Activated CD4-positive, alpha-beta T cell treated with anti-CD3 and anti-CD28 coated beads, Interleukin-2, amount 10 ng/mL, durations not matched to agents 7 days and 5 days (primary cell): ENCODE data around the gene POU2F1. TPM values are rescaled to one million over a fixed set of nuclear protein-coding genes. Genes with fewer than 3 reads are reported as not detected.

ENCODE experiments used
- CTCF ChIA-PET: fragments of 350-600 bp; sonication (Branson Sonifier 250); formaldehyde crosslinking; loops from one replicate; lab custom pipeline; 2021; ENCODE audit warnings: antibody characterized with exemption; lab: Charles Lee
- POLR2A ChIA-PET: fragments of 350-600 bp; sonication (Branson Sonifier 250); formaldehyde crosslinking; loops from one replicate; lab custom pipeline; 2021; ENCODE audit warnings: antibody characterized with exemption; lab: Charles Lee
- DNase-seq: peaks from one replicate; pipeline ENCODE4 v3.0.0-alpha.2; 2020
- H3K27ac Mint-ChIP-seq: one replicate; pipeline ENCODE4 v1.8.0; 2021; ENCODE audit warnings: mild to moderate bottlenecking, moderate library complexity, mixed read lengths
- H3K27me3 Mint-ChIP-seq: one replicate; pipeline ENCODE4 v1.8.0; 2021; ENCODE audit warnings: mixed read lengths
- H3K36me3 Mint-ChIP-seq: one replicate; pipeline ENCODE4 v1.8.0; 2021; ENCODE audit warnings: low read depth, mixed read lengths
- H3K4me1 Mint-ChIP-seq: one replicate; pipeline ENCODE4 v1.8.0; 2021; ENCODE audit warnings: mixed read lengths
- H3K4me3 Mint-ChIP-seq: one replicate; pipeline ENCODE4 v1.8.0; 2021; ENCODE audit warnings: mild to moderate bottlenecking, moderate library complexity, mixed read lengths
- H3K9me3 Mint-ChIP-seq: one replicate; pipeline ENCODE4 v1.8.0; 2021; ENCODE audit warnings: mixed read lengths
- total RNA-seq, 2 experiments: library from RNA; stranded (reverse); gene quantifications; one replicate each; pipeline ENCODE4 v1.2.3, GENCODE V29; 2021

Gene POU2F1
- total RNA-seq, 2 experiments from 2014 or later = 22.0 to 22.3 TPM

DNA sequence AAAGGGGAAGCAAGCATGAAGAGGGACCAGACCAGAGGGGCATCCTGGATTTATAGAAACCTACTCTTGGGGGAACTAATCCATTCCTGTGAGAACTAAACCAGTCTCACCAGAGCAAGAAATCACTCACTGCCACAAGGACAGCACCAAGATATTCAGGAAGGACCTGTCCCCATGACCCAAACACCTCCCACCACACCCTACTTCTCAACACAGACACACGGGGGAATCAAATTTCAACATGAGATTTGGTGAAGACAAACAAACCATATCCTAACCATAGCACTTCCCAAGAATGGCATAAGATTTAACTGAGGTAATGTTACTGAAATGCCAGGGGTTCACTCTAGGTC is 12.1 kb upstream of the POU2F1 start:
- Mint-ChIP-seq H3K27ac (no peak overlapping the region), H3K36me3 (peaks cover 9% of the 10 kb centered on the region), H3K4me3 (no peak overlapping the region), H3K4me1 (peaks cover 8% of the 10 kb centered on the region), H3K27me3 (peaks cover 2% of the 10 kb centered on the region), H3K9me3 (peaks cover 27% of the 10 kb centered on the region)
- no peak for DNase-seq
- CTCF ChIA-PET = interaction anchor here (0.7 to 1.0 kb wide), 3 partner anchors 59 to 257 kb away, joined by 3 to 5 read pairs (median 3); no protein-coding TSS in a partner anchor
- POLR2A ChIA-PET = interaction anchor here (0.6 kb wide), 1 partner anchor 18 kb away, joined by 3 read pairs; no protein-coding TSS in a partner anchor

DNA sequence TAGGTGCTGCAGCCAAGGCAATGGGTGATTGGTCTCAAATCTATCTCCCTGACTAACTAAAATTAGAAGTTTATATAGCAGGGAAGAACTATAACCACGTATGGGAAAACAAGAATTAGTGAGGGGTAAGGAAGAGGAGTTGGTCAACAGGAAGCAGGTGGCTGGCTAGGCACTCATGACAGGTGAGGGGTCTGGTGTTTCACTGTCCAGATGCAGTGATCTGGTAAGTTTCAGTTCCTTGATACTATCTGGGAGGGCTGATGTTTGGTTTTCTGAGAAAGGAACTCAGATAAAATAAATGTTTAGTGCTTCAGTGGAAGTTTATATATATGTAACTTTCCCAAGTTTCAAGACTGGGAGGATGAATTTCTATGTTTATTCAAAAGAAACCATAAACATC is 11.6 kb upstream of the POU2F1 start:
- peaks cover 2% of the 10 kb centered on the region for H3K27me3 Mint-ChIP-seq
- H3K36me3 Mint-ChIP-seq = peaks cover 9% of the 10 kb centered on the region
- H3K4me3 Mint-ChIP-seq = no peak overlapping the region
- no peak overlapping the region for H3K27ac Mint-ChIP-seq
- ChIA-PET CTCF (interaction anchor here (1.5 kb wide), 1 partner anchor 79 kb away, joined by 3 read pairs; no protein-coding TSS in a partner anchor), POLR2A (no interaction called here)
- DNase-seq = no peak
- H3K4me1 Mint-ChIP-seq = peaks cover 8% of the 10 kb centered on the region
- H3K9me3 Mint-ChIP-seq = peaks cover 27% of the 10 kb centered on the region

DNA sequence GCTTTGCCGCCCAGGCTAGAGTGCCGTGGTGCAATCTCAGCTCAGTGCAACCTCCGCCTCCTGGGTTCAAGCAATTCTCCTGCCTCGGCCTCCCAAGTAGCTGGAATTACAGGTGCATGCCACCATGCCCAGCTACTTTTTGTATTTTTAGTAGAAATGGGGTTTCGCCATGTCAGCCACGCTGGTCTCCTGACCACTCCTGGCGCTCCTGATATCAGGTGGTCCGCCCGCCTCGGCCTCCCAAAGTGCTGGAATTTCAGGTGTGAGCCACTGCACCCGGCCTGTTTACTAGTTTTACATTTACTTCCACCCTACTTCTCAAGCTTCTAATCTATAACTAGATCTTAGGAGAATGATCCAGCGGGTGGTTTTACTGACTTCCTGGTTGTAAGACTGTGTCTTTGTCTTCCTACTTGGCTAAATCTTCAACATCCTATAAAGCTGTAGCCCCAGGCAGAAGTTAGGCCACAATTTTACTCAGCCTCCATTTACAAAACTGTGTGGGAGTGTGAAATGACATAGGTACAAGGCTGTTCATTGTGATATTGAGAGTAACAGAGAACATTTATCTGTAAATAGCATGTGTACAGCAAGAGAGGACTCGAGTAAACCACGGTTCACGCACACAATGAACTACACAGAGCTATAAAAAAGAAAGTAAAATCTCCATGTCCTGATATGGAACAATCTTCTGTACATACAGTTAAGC is 9.6 kb upstream of the POU2F1 start:
- Mint-ChIP-seq H3K27me3 (peaks cover 6% of the 10 kb centered on the region), H3K36me3 (peaks cover 9% of the 10 kb centered on the region), H3K9me3 (peaks cover 22% of the 10 kb centered on the region), H3K4me1 (peaks cover 8% of the 10 kb centered on the region), H3K27ac (no peak overlapping the region), H3K4me3 (no peak overlapping the region)
- DNase-seq = no peak
- CTCF ChIA-PET = interaction anchor here (0.7 to 2.4 kb wide), 3 partner anchors 9 to 148 kb away, joined by 3 to 23 read pairs (median 3); partner anchors contain the start of gene POU2F1
- POLR2A ChIA-PET = interaction anchor here (1.8 kb wide), 1 partner anchor 9 kb away, joined by 6 read pairs; the partner anchor contains the start of gene POU2F1

GRCh38 chr1:167212025-167212424 is 8.7 kb upstream of the POU2F1 start:
- DNase-seq = no peak
- H3K4me3 Mint-ChIP-seq = no peak overlapping the region
- H3K4me1 Mint-ChIP-seq = peaks cover 8% of the 10 kb centered on the region
- H3K36me3 Mint-ChIP-seq = peaks cover 9% of the 10 kb centered on the region
- H3K27ac Mint-ChIP-seq = no peak overlapping the region
- ChIA-PET CTCF (interaction anchor here (2.4 kb wide), 1 partner anchor 9 kb away, joined by 23 read pairs; the partner anchor contains the start of gene POU2F1), POLR2A (interaction anchor here (1.8 kb wide), 1 partner anchor 8 kb away, joined by 6 read pairs; the partner anchor contains the start of gene POU2F1)
- H3K9me3 Mint-ChIP-seq = peaks cover 24% of the 10 kb centered on the region
- H3K27me3 Mint-ChIP-seq = peaks cover 4% of the 10 kb centered on the region

GRCh38 chr1:167216809-167217208 is 3.9 kb upstream of the POU2F1 start:
- Mint-ChIP-seq H3K9me3 (peaks cover 3% of the 10 kb centered on the region), H3K4me3 (no peak overlapping the region), H3K36me3 (no peaks in the 10 kb centered on the region), H3K4me1 (peaks cover 12% of the 10 kb centered on the region), H3K27ac (no peak overlapping the region), H3K27me3 (peaks cover 4% of the 10 kb centered on the region)
- CTCF ChIA-PET = no interaction called here
- no peak for DNase-seq
- POLR2A ChIA-PET = no interaction called here

DNA sequence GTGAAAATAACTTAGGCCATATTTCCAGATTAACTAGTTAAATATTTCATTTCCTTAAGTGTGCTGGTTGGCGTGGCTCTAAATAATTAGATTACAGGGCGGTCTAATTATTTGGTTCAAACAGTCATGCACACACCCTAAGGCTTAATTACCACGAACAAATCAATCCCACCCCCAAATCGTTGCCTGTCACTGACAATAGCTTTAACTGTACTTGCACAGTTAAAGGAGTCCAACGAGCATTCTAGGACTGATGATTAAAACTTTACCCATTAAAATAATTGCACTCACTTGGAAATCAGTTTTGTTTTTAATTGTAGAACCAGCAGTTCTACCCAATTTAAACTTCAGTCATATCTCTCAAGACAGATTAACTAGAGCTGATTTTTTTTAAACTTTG is 1.5 kb upstream of the POU2F1 start:
- Mint-ChIP-seq H3K36me3 (peaks cover 2% of the 10 kb centered on the region), H3K4me3 (peak overlapping the region; percentile 94), H3K27me3 (peaks cover 4% of the 10 kb centered on the region), H3K4me1 (peaks cover 31% of the 10 kb centered on the region), H3K27ac (peak overlapping the region; percentile 99), H3K9me3 (peaks cover 3% of the 10 kb centered on the region)
- DNase-seq = no peak
- ChIA-PET POLR2A (interaction anchor here (0.6 to 1.3 kb wide), 5 partner anchors 10 to 296 kb away, joined by 3 read pairs; no protein-coding TSS in a partner anchor), CTCF (interaction anchor here (1.2 to 5.9 kb wide), 10 partner anchors 9 to 348 kb away, joined by 3 to 46 read pairs (median 7); no protein-coding TSS in a partner anchor)

DNA sequence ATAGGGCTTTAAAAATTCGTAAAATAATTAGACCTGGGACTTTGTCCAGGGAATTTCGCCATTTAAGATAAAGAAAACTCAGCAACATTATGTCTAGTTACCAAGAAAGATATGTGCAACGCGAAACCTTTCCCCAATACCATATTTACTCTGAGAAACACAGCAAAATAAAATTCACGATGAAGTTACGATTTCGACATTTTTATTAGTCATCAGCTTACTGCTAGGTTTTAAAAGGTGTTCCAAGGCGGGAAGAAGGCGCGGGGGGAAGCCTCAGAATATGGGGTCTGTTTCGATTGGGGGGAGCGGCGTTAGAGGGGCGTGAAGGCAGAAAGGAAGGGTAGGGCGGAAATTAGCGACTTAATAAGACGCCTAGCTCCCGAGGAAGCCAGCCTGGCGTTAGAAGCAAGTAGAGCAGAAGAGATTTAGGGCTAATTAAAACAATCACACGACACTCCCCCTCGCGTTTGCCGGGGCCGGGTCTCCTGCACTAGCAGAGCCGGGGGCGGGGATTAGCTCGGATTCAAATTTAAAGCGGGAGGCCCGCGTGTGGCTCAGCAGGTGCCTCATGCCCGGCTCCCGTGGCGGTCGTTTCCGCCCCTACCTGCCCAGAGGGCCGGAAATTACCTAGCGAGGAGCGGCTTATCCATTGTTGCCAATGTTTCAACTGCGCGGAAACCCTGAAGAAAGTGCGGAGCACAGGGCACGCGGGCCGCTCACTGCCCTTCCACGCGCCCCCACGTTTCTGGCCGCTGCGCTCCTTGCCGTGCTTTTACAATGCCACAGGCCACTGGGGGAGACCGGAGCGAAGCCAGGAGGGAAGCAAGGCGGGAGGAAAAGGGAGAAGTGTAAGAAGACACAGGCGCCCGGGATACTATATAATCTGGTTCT is 795 bp upstream of the POU2F1 start:
- Mint-ChIP-seq H3K4me3 (peak overlapping the region; percentile 94), H3K27me3 (peaks cover under 1% of the 10 kb centered on the region), H3K4me1 (peaks cover 32% of the 10 kb centered on the region), H3K36me3 (peaks cover 2% of the 10 kb centered on the region), H3K27ac (peak overlapping the region; percentile 99), H3K9me3 (peaks cover 3% of the 10 kb centered on the region)
- POLR2A ChIA-PET = interaction anchor here (0.6 to 1.4 kb wide), 8 partner anchors 9 to 381 kb away, joined by 3 to 6 read pairs (median 3); partner anchors contain the start of gene POGK
- CTCF ChIA-PET = interaction anchor here (0.6 to 5.9 kb wide), 46 partner anchors 9 to 496 kb away, joined by 3 to 46 read pairs (median 4); partner anchors contain the start of genes CD247, STYXL2 and TADA1
- DNase-seq = peak; percentile 94

DNA sequence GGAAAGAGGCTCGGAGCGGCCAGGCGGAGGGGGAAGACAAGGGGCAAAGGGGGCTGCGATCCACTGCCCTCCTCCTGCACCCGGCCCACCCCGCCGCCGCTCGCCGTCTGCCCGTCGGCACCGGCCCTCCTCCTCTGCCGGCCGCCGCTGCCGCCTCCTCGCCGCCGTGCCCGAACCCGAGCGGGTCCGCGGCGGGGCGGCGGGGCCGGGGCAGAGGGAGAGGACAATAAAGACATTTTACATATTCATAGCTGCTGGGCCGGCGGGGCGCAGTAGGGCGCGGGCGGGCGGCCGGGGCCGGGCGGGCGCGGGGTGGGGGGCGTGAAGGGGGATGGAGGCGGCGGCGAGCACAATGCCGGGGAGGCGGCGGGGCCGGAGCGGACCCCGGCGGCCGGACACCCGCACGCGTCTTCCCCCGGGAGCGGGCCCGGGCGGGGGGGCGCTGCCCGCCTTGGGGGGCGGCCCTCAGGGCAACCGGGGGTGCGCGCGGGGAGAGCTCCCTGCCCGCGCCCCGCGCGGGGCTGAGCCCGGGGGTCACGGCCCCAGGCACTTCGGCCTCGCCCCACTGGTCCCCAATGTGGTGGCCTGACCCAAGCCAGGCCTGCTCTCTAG is 546 bp downstream of the POU2F1 start:
- peak; percentile 11 for DNase-seq

DNA sequence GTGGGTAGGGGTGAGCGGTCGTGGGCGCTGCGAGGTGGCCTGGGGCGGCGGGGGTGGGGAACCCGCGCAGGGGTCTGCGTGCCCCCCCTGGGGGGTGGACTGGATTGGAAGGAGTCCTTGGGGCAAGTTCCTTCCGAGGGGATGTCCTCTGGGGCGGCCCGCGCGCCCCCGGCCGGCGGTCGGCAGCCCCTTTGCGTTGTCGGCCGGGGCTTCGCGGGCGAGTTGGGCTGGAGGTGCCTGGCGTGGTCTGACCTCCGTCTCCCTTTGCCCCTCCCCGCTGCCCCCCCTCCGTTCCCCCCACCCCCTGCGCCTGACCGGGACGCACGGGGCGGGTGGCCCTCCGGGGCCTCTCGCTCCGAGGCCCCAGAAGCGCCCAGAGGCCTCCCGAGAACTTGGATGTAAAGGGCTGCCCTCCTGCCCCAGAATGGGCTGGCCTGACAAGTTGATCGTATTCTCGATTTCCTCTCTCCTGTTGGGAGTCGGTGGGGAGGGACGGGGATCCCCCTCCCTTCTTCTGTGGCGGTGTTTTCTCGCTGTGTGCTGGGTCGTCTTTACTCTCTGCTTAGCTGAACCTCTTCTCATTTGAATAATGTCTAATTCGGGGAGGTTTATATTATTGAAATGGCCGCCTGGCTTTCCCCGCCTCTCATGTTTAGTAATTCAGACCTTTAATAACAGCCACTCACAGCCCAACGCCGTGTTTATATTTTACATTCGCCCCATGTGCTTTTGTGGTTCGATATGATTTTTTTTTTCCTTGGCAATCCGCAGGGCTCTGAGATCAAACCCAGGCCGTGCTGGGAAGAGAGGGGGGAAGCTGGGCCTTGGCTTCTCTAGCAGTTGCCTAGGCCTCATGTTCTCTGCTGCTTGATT is 1.3 kb downstream of the POU2F1 start:
- CTCF ChIA-PET = interaction anchor here (0.8 to 5.9 kb wide), 6 partner anchors 10 to 308 kb away, joined by 3 to 46 read pairs (median 10); no protein-coding TSS in a partner anchor
- Mint-ChIP-seq H3K27ac (peak overlapping the region; percentile 94), H3K9me3 (peaks cover under 1% of the 10 kb centered on the region), H3K4me3 (peak overlapping the region; percentile 88), H3K4me1 (peaks cover 39% of the 10 kb centered on the region), H3K27me3 (no peaks in the 10 kb centered on the region), H3K36me3 (peaks cover 4% of the 10 kb centered on the region)
- peak; percentile 62 for DNase-seq
- POLR2A ChIA-PET = no interaction called here

More for the DNA sequence above, 546 bp downstream of the POU2F1 start:
- Mint-ChIP-seq H3K4me1 (peaks cover 37% of the 10 kb centered on the region), H3K27ac (peak overlapping the region; percentile 99), H3K9me3 (peaks cover 3% of the 10 kb centered on the region), H3K4me3 (peak overlapping the region; percentile 94), H3K27me3 (no peaks in the 10 kb centered on the region), H3K36me3 (peaks cover 4% of the 10 kb centered on the region)
- CTCF ChIA-PET = interaction anchor here (0.9 to 5.9 kb wide), 16 partner anchors 11 to 350 kb away, joined by 3 to 46 read pairs (median 4); no protein-coding TSS in a partner anchor
- POLR2A ChIA-PET = interaction anchor here (0.9 to 1.4 kb wide), 2 partner anchors 10 to 278 kb away, joined by 3 to 6 read pairs; no protein-coding TSS in a partner anchor

DNA sequence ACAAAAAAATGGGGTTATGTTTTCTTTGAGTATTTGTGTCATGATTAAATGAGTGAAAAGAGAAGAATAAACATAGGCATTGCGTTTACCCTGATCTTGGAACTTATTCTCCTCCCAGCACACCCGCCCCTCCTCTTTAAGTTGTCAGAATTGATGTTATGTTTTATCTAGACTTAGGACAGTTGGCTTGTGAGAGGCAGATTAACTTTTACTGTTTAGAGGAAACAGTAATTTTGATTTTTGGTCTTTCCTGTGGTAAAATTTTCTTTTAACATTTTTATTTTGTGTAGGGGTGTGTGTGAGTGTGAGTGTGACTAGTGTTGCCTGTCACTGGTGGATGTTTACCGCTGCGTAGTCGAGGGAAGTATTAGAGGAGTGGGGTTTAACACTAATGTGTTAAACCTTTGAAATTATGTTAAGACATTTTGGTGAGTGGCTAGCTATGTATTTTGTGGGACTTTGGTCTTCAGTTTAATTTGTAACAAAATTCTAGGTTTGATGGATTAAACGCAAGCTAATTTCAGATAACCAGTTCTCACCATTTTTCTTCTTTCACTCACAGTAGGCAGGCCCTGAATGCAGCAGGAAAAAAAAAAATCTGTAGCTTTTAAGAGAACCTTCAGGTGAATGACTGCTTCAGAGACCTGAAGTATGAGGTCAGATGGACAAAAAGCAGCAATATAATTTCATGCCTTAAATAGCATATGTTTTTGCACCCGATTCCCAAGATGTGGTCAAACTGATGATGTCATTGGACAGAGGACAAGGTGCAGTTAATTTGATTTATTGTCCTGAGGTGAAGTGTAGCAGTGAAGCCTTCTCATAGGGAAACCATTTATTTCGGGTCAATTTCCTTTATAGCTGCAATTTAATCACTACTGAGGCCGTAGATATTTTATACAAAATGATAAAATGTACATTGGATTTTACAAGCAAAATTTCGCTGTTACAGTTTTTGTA is 2.7 kb downstream of the POU2F1 start:
- H3K4me3 Mint-ChIP-seq = peak overlapping the region; percentile 88

More for the DNA sequence above, 2.7 kb downstream of the POU2F1 start:
- peaks cover 7% of the 10 kb centered on the region for H3K36me3 Mint-ChIP-seq
- H3K4me1 Mint-ChIP-seq = peaks cover 40% of the 10 kb centered on the region
- DNase-seq = no peak
- H3K27me3 Mint-ChIP-seq = no peaks in the 10 kb centered on the region
- ChIA-PET POLR2A (no interaction called here), CTCF (interaction anchor here (0.6 to 5.9 kb wide), 3 partner anchors 9 to 278 kb away, joined by 3 to 46 read pairs (median 4); no protein-coding TSS in a partner anchor)
- H3K9me3 Mint-ChIP-seq = peaks cover 2% of the 10 kb centered on the region
- peak overlapping the region; percentile 94 for H3K27ac Mint-ChIP-seq
